ENCODE results near the gene COX5A.

DNA sequence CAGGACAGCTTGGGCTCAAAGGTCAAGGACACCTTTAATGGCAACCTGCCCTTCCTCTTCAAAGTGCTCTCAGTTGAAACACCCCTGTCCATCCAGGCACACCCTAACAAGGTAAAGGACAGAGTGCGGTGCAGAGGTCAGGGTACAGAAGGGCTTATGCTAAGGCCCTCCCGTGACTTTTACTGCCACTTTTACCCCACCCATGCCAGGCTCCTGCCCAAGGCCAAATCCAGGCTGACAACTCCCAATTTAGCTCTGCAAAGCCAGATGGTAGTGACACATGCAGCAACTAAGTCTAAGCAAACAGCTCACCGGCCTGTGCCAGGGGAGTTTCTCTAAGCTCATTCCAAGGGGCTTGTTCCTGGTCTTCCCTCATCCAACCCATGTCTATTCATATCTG is 46.4 kb downstream of the COX5A start:
- TF ChIP-seq POLR2A (IDR thresholded peaks at IDR 0.05), result no peak
- TF ChIP-seq, protein P1, sequence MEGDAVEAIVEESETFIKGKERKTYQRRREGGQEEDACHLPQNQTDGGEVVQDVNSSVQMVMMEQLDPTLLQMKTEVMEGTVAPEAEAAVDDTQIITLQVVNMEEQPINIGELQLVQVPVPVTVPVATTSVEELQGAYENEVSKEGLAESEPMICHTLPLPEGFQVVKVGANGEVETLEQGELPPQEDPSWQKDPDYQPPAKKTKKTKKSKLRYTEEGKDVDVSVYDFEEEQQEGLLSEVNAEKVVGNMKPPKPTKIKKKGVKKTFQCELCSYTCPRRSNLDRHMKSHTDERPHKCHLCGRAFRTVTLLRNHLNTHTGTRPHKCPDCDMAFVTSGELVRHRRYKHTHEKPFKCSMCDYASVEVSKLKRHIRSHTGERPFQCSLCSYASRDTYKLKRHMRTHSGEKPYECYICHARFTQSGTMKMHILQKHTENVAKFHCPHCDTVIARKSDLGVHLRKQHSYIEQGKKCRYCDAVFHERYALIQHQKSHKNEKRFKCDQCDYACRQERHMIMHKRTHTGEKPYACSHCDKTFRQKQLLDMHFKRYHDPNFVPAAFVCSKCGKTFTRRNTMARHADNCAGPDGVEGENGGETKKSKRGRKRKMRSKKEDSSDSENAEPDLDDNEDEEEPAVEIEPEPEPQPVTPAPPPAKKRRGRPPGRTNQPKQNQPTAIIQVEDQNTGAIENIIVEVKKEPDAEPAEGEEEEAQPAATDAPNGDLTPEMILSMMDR (IDR thresholded peaks at IDR 0.05), result no peak
